Activated CD4-positive, alpha-beta T cell treated with anti-CD3 and anti-CD28 coated beads, Interleukin-2, amount 50 U/mL, for 4 hours (primary cell): ENCODE measurements around the gene OR6K3.
"Not testable (repeated sequence)": the region's sequence is repeated elsewhere in the genome, so short reads cannot be mapped to it uniquely, and the experiment has no call there.

Experiments used
- DNase-seq, 2 experiments: peaks; one replicate each; pipeline ENCODE4 v3.0.0-alpha.2; 2020

OR6K3 gene

GRCh38 chr1:158720620-158721019 is at the start of gene OR6K3:
Gene OR6K3 (minus strand): TSS chr1:158720720. CDS start chr1:158718115, 2,605 bp downstream.
- DNase-seq: no peak

DNA sequence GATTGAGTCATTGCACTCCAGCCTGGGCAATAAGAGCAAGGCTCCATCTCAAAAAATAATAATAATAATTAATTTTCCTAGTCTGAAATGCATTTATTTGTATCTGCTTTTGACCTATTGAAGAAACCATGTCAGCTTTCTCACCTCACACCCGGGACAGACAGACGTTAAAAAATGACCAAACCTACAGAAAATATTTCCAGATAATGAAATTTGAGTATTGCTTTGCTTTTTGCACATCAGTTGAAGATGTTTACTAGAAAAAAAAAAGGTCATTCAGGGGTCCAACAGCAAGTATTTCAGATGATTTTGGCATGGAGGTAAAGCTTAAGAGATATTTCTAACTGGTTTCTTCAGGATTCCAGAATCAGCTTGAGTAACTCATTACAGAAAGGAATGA is 33.9 kb upstream of the OR6K3 start, which contains the start of gene OR6K6:
Gene OR6K6 (plus strand): TSS at position 301 of the 400 bp plus-strand sequence. CDS start 168 bp downstream, outside the sequence.
- no peak for DNase-seq

GRCh38 chr1:158752155-158752712 is 31.7 kb upstream of the OR6K3 start:
- DNase-seq: no peak

DNA sequence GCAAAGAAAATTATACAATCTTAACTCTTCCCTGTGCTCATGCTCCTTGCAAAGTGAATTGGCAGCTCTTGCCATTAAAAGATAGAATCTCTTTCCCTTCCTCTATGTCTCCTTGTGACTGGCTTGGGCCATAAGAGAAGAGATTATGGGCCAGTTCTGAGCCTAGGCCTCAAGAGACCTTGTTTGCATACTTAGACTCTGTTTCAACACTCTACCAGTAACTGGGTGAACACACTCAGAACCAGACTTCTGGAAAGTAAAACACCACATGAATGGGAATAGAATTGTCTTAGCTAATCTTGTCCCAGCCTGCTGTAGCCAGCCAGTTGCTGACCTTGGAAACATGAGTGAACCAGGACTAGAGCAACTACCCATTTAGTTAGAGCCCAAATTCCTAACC is 15.3 kb upstream of the OR6K3 start:
- DNase-seq: no peak

DNA sequence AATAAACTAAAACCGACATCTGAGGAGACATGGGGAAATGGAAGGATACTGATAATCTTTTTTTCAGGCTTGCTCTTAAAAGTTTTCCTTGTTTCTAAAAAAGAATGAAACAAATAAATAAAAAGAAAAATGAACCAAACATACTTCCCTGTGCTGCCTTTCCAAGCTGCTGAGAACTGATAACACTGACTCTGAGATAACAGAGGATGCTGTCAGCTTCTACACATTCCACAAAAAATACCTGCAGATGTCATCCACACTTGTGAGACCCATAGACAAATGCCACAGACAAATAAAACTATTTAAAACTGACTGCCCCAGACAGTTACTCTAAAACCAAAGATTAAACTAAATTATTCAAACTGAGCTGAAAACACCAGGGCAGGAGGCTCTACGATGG is 12.0 kb upstream of the OR6K3 start:
- no peak for DNase-seq

DNA sequence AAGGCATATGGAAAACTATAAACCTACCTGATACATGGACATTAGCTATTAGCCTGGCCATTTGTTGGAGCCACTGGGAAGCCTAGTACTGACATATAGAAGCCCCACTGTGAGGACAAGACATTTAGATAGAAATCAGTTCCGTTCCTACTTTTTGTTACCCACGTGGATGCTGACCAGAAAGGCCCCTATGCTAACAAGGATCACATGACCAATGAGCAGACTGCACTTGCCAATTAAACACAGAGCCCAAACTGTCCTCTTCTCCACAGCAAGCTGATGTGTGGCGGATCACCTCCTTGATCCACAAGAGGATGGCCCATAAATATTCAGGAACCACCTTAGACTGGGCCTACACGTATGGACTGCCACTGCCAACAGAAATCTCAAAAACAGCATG is 11.2 kb upstream of the OR6K3 start:
- DNase-seq: no peak

DNA sequence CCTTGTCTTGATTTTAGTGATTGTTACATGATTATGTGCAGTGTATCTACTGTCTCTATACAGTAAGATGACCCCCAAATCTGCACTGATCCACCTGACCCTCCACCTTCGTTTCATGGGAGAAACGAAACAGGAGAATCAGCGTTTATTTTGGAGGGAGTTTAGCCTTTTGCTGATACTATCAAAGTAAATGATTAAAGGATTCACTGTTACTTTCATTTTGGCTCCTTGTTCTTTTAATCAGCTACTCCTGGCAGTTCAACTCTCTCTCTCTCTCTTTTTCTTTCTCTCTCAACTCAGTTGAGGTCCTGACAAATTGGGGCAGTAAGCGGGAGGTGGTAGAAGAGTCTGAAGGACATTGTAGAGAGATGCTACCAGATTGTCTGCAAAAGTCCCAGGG is 9.9 kb upstream of the OR6K3 start:
- DNase-seq: no peak

DNA sequence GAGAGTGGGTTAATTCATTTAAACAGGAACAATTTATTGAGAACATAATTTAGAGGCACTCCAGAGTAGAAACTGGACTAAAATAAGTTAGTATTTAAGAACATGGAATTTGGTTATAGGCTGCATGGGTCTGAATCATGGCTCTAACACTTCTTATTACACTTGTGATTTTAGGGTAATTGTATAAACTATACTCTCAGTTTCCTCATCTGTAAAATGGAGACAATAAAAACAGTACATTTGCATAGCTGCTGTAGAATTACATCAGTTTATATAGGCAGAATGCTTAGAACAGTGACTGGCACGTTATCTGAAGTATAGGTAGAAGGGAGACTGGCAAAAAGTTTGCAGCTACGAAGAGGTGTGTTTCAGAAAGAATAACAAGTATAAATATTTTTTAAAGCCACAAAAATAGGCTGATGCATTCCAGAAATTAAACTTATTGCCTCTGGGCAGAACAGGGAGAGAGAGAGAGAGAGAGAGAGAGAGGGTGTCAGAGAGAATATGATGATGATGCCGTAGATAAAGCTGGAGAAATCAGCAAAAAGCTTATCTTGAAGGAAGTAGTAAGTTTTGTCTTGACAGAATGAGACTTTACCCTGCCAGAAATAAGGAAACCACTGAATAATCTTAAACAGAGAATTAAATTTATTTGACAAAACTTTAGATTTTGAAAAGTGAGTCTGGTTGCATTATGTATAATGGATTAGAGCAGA is 8.1 kb upstream of the OR6K3 start:
- no peak for DNase-seq

DNA sequence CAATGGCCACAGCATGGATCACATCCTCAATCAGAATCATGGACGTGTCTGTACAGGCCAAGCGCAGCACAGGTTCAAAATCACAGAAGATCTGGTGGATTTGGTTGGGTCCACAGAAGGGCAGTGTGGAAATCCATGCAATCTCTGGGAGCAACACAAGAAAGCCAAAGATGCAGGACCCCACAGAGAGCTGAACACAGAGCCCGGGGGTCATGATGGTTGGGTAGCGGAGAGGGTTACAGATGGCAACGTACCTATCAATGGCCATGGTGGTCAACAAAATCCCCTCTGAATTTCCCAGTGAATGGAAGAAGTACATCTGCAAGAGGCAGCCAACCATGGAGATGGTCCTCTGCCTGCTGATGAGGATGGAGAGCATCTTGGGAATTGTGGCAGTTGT is 3.9 kb upstream of the OR6K3 start:
- no peak for DNase-seq

- no peak for DNase-seq
Measured at GRCh38 chr1:158719664-158720063, 856 bp downstream of the OR6K3 start.

- DNase-seq: no peak
Measured at GRCh38 chr1:158717344-158717743, 3.2 kb downstream of the OR6K3 start.

- DNase-seq: no peak
Measured at GRCh38 chr1:158716335-158716734, 4.2 kb downstream of the OR6K3 start.

- DNase-seq: no peak
Measured at GRCh38 chr1:158714754-158715153, 5.8 kb downstream of the OR6K3 start.

GRCh38 chr1:158711098-158711497 is 9.4 kb downstream of the OR6K3 start:
- DNase-seq: no peak

DNA sequence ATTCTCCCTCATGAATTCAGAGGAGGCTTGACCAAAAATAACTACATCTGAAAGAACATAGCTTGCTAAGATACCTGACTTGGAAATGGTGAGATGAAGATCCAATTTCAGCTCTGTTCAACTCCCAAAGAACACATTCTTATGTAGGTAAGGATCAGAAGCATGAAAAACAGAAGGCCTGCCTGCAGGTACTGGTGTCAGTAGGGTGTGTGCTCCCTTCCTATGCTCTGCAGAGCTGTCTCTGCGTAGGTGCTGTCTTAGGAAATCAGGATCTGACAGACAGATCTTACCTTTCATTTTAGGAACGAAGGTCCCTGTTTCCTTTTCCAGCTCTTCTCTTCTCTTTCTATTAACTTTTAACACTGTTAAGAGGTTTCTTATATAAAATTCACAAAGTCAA is 14.4 kb downstream of the OR6K3 start:
- no peak for DNase-seq

DNA sequence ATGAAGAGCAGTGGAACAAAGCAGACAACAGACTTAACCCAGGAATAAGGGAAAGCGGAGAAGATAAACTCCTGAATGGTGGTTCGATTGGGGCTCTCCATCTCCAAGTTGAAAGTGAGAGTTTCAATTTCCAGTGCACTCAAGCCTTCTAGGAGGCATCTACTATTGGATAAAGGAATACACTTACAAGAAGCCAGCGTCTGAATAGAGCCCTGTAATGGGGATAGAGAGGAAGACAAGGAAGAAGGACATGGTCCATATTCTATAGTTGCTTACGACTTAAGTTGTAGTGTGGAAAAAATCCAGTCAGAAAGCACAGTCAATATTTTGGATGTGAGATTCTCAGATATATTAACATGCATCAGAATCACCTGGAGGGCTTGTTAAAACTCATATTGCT is 20.0 kb downstream of the OR6K3 start, which contains the start of gene OR6K2:
Gene OR6K2 (minus strand): TSS at position 101 of the 400 bp plus-strand sequence. CDS start 0 bp downstream, at position 101.
- DNase-seq: no peak

- no peak for DNase-seq
Measured at GRCh38 chr1:158694596-158694995, 25.9 kb downstream of the OR6K3 start.

DNA sequence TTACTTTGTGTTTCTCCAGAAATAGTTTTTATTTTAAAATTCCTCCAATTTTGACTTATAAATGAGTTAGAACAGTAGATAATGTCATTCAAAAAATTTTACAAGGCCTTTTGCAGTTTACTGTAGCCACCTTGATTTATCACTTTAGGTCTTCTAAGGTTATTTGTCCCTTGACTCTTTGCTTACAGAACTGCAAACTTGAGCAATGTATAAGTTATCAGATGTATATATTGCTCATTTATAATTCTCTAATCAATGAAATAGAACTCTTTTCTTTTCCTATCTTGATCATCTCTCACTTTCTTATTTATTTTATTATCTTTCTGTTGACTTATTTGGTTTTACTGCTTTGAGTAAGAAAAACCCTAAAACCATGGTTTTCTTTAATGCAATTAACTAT is 28.2 kb downstream of the OR6K3 start:
- no peak for DNase-seq

GRCh38 chr1:158691907-158692306 is 28.6 kb downstream of the OR6K3 start:
- no peak for DNase-seq

DNA sequence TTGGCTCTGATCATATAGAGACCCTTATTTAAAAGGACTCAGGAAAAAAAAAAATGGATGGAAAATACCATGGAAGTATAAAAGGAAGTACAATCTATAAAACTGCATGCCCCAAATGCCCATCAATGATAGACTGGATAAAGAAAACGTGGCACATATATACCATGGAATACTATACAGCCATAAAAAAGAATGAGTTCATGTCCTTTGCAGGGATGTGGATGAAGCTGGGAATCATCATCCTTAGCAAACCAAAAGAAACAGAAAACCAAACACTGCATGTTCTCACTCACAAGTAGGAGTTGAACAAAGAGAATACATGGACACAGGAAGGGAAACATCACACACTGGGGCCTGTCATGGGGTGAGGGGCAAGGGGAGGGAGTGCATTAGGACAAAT is 29.4 kb downstream of the OR6K3 start:
- not testable (repeated sequence) for DNase-seq

GRCh38 chr1:158689875-158690274 is 30.6 kb downstream of the OR6K3 start:
- no peak for DNase-seq

- no peak for DNase-seq
Measured at GRCh38 chr1:158689110-158689509, 31.4 kb downstream of the OR6K3 start.

DNA sequence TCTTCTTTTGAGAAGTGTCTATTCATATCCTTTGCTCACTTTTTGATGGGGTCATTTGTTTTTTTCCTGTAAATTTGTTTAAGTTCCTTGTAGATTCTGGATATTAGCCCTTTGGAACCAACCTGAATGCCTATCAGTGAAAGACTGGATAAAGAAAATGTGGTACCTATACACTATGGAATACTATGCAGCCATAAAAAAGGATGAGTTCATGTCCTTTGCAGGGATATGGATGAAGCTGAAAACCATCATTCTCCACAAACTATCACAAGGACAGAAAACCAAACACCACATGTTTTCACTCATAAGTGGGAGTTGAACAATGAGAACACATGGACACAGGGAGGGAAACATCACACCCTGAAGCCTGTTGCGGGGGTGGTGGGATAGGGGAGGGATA is 32.2 kb downstream of the OR6K3 start:
- DNase-seq: not testable (repeated sequence)

GRCh38 chr1:158687037-158687436 is 33.5 kb downstream of the OR6K3 start:
- DNase-seq: no peak
